HG03432 (cell line): ENCODE results near the gene TUBA4B.

Experiments
- ATAC-seq: cut with Tn5 transposase; IDR thresholded peaks from one replicate; pipeline ENCODE4 v1.9.1; 2021; ENCODE audit warnings: mild to moderate bottlenecking, moderate library complexity; ENCODE audit not compliant: unreplicated experiment

Gene TUBA4B

DNA sequence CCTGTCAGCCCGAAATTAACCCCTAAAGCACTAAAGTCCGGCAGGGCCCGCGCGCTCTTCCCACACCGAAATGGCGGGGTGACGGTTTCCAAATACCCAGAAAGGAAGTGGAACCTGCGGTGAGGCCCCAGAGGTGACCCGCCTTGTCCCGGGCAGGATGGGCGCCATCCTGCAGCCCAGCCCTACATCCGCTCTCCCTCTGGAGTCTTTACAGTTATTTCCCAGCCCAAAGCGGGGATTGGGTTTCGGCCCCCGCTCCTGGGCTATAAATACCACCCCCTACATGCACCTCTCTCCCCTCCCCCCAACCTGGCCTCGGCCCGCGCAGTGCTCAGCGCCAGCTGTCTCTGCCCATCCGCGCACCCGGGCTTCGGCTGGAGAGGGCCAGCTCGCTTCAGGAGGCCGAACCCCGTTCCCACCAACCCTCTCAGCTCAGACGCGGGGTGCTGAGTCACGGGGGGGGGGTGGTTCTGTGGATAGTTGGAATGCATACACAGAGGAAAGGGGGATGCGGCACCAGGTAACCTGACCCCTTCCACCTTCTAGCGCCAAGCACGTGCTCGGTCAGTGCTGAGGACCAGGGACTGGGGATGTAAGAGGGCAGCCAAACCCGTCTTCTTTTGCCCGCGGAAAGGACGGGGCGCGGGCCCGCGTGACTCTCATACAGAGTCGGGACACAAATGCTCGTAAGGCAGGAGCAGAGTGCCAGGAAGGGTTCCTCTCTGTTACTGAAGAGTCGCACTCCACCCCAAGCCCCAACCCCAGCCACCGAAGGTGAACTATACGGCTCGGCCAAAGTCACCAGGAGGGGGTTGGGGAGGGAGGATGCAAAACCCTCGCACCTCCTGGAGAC lies at the start of gene TUBA4B:
TUBA4B (plus strand) TSS at position 344 of the 853 bp plus-strand sequence; CDS start at position 509, 165 bp downstream.
- no peak for ATAC-seq

DNA sequence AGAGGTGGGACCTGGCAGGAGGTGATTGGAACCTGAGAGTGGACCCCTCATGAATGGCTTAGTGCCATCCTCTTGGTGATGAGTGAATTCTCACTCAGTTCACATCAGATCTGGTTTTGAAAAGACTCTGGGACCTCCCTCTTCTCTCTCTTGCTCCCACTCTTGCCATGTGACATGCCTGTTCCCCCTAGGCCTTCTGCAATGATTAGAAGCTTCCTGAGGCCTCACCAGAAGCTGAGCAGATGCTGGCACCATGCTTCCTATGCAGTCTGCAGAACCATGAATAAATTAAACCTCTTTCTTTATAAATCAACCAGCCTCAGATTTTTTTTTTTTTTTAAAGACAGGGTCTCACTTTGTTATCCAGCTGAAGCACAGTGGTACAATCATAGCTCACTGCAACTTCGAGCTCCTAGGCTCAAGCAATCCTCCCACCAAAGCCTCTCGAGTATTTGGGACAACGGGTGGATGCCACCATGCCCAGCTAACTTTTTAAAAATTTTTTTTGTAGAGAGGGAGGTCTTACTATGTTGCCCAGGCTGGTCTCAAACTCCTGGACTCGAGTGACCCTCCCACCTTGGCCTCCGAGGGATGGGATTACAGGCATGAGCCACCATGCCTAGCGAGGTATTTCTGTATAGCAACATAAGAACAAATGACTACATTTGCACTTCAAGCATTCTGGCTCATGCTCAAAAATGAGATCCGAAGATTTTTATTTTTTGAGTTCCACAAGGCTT lies 48.4 kb upstream of the TUBA4B start:
- no peak for ATAC-seq

DNA sequence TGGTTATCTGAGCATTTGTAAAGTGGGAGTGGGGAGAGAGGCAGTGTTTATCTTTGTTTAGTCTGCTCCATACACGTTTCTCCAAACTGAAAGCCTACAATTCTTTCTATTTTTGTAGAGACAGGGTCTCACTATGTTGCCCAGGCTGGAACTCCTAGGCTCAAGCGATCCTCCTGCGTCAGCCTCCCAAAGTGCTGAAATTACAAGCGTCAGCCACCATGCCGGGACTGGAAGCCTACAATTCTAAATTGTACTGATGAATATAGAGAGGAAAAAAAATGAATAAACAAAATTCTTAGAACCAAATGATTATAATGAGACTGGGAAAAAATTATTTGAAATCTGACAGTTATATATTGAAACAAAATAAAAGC lies 47.9 kb upstream of the TUBA4B start:
- ATAC-seq = no peak

DNA sequence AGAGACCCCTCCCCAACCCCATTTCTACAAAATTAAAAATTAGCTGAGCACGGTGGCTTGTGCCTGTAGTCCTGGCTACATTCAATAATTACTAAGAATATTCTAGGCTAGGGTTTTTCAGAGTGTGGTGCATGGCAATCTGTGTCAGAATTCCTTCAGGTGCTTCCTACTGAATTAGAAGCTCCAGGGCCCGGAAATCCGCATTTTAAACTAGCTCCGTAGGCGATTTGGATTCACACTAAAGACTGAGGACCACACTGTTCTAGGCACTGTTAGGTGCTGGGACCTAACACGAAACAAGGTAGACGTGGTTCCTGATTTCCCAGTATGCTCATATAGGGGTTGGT lies 47.1 kb upstream of the TUBA4B start:
- no peak for ATAC-seq

DNA sequence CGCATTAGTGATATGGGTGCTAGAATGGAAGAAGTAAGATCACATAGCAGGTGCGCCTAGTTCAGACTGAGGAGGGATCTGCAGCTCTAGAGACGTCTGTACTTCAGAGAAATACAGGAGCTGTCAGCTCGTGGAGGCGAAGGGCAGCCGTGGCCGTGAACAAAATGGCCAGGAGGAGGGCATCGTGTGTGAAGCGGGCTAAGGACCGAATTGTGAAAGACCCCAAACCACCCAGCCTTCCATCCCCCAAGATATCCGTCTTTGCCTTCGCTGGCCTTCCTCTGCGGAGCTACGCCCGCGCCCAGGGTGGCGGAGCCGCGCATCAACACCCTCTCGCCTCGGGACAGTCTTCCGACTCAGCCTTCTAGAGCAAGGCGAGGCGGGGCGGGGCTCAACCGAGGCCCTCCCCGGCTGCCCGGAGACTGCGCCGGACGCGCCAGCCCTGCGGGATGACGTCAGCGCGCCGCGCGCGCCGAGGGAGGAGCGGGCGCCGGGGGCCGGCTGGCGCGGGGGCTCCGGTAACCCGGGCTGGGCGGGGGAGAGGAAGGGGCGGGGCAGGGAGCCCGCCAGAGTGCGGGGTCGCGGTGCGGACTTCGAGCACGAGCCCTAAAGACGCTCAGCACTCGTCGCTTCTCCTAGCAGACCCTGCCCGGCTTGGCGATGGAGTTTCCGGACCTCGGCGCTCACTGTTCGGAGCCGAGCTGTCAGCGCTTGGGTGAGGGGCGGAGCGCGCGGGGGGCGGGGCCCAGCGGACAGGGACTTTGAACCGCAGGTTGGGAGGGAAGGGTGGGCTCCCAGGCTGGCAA lies 46.5 kb upstream of the TUBA4B start, which contains the start of gene ZFAND2B:
ZFAND2B (plus strand) TSS at position 455 of the 806 bp plus-strand sequence; CDS start at position 661, 206 bp downstream.
- peak; percentile 97 for ATAC-seq

DNA sequence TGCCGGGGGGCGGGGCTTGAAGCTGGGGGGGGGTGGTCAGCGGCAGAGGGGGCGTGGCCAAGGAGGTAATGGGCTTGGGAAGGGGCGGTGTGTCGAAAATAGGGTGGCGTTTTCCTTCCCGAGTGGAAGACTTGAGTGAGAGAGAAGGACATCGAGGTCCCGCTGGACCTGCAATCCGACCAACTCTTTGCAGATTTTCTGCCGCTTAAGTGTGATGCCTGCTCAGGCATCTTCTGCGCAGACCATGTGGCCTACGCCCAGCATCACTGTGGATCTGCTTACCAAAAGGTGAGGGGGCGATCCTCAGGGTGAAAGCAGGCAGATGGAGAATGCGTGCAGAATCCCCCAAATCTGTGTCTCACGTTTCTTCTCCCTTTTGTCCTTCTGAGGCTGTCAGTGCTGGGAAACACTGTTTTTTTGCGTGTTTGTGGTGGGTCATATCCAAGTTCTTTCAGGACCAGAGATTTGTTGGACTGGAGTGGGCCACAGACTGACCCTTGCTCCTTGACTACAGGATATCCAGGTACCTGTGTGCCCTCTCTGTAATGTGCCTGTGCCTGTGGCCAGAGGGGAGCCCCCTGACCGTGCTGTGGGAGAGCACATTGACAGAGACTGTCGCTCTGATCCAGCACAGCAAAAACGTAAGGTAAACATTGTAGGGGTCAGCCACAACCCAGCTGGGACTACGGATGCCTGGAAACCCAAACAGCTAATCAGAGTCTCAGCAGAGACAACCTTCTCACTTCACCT lies 45.7 kb upstream of the TUBA4B start:
- ATAC-seq = no peak

DNA sequence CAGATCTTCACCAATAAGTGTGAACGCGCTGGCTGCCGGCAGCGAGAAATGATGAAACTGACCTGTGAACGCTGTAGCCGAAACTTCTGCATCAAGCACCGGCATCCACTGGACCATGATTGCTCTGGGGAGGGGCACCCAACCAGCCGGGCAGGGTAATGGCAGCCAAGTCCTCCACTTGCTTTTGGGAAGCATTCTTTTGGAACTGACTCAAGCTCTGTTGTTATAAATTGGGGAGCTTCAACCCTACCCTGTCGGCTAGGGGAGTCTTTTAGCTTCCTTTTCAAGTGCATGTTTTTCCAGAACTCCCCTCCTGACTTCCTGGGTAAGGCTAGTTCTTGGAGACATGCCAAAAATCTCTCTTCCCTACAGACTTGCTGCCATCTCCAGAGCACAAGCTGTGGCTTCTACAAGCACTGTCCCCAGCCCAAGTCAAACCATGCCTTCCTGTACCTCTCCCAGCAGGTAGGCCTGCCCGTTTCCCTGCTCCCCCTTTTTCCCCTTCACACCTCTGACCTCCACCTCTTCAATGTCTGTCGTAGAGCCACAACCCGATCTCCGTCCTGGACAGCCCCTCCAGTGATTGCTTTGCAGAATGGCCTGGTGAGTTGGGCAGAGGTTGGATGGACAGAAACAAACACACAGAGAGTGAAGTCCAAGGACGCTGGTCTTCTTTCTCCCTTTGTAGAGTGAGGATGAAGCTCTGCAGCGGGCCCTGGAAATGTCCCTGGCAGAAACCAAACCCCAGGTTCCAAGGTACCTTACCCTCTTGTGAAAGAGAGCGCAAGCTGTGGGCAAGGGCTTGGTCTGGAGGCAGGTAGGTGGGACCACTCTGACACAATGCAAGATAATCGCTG lies 44.9 kb upstream of the TUBA4B start:
- ATAC-seq = no peak

DNA sequence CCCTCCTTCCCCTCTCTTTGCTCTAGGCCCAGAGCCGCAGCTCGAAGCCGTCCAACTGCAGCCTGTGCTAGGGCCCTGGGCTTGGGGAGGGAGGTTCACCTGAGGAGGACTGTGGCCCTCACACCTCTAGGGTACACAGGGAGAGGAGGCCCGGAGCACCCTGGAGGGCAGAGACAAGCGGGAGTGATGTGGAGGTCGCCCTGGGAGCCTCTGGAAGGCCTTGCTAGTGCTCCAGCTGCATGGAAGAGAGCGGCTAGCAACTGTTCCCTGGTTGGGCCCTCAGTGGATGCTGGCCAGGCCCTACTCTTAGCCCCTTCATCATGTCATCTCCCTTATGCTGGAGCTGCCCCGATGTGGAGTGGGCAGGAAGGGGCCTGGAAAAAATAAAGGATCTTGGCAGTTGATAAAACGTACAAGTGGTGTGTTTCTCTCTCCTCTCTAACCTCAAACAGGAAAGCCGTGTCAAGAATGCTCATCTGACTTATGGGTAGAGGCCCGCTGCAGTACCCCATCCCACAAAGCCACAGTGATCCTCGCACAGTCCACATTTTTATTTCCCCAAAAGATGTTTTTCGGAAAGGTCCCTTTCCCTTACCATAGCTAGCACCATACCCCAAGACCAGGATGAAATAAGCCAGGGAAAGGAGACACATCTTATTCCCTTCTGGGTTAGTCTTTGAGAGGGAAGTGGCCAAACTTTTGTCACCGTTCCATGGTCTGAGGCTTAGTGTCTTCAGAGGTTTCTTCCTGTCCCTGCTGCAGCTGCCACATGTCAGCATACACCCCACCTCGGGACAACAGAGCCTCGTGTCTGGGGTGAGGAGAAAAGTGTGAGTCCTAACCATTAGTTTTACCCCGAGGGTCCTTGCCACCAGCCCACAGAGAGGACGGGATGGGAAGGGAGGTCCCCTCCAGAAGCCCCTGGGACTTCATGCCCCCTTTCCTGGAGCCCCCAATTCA lies 43.5 kb upstream of the TUBA4B start:
- ATAC-seq = no peak

DNA sequence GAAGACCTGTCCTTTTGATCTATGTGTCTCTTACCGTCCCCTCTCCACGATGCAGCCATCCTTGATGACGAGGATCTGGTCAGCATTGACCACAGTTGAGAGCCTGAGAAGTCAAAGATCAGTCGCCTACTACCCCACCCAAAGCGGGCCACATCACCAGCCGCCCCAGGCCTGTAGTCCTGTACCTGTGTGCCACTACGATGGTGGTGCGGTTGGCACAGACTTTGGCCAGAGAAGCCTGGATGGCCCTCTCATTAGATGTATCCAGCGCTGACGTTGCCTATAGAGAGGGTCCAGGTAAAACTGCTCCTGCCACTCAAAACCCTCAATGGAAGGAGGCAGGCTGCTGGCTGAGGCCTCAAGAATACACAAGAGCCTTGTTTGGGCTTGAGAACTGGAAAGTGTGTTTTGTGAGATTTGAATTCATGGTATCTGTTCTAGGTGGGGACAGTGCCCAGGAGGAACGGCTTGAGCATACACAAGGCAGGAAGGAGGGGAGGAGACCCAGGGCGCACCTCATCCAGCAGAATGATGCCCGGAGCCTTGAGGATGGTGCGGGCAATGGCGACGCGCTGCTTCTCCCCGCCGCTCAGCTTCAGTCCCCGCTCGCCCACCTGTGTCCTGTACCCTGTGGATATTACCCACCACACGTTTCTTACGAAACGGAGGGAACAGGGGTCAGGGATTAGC lies 42.7 kb upstream of the TUBA4B start:
- ATAC-seq = no peak

DNA sequence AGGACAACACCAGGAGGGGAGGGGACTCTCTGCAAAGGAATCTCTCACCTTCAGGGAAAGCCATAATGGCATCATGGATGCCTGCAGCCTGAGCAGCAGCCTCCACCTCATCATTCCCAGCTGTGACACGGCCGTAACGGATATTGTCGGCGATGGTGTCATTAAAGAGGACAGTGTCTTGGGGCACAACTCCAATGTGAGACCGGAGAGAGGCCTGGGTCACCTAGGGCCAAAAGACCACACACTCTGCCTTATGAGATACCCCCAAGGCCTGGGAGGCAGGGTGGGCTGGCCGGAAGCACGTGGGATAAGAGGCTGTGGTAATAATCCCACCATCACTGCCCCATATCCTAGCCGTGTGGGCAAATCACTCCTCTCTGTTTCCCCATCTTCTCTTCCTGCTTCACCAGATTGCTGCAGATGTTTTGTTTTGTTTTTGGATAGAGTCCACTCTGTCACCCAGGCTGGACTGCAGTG lies 42.1 kb upstream of the TUBA4B start:
- no peak for ATAC-seq

DNA sequence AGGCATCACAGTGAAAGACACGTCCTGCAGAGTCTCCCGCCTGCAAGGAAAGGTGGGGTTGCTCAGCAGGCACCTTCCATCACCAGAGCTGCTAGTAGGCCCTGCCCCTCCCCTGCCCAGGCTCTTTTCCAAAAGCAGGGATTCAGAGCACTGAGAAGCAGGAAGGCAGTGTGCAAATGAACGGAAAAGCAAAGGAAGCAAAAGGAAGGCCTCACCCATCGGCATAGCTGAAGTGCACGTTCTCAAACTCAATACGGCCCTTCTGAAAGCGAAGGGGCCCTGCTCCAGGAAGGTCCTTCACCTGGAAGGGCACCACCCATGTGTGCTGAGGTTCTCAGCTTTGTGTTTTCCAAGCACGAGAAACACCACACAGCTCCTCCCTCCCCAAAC lies 40.0 kb upstream of the TUBA4B start:
- ATAC-seq = no peak

DNA sequence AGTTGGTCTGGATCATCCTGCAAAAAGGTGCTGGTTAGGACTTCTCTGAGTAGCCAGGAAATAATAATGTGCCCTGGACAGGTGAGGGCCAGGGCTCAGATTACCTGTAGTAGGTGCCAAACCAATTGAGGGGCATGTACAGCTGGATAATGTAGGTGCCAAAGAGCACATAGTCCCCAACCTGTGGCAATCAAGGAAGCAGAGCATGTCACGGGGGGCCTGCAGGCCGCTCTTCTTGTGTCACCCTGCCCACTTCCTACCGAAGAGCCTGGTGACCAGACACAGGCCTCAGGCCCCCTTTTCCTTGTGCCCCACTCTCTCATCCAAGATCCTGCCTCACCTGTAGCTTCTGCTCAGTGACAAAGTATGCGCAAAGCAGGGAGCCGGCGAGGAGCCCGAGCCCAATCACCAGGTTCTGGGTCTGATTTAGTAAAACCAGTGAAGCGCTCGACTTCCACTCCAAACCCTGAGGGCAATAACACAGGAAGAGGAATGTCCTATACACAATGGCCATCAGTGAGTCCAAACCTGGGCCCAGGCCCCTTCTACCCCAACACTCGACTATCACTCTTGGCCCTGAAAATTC lies 39.5 kb upstream of the TUBA4B start:
- no peak for ATAC-seq

DNA sequence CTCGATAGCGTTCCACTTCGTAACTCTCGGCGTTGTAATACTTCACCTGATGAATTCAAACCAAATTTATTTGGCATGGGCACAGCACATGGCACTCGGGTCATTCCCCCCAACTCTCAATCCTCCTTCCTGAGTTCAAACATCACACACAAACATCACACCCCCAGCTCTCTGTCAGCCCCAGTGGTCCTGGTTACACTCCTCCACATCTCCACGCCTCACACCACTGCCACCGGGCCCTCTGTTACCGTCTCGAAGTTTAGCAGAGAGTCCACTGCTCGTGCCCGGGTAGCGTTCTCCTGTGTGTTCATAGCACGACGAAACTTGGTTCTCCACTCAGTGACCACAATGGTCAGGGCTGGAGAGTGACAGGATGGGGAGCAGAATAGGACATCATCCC lies 38.9 kb upstream of the TUBA4B start:
- no peak for ATAC-seq

DNA sequence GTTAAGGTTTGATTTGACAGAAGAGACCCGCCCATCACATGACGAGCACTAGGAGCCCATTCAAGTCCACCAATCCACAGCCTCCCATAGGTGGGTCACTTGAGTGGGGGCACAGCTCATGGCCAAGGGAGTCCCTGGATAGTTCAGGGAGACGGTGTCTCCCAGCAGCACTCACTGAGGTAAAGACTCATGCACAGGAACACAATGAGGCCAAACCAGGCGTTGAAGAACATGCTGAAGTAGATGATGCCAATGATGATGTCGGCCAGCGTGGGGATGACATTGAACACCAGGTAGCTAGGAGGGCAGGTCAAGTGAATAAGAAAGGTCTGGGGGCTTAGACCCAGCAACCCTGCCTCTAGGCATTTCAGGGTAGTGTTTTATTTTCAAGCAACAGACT lies 38.3 kb upstream of the TUBA4B start:
- ATAC-seq = no peak

DNA sequence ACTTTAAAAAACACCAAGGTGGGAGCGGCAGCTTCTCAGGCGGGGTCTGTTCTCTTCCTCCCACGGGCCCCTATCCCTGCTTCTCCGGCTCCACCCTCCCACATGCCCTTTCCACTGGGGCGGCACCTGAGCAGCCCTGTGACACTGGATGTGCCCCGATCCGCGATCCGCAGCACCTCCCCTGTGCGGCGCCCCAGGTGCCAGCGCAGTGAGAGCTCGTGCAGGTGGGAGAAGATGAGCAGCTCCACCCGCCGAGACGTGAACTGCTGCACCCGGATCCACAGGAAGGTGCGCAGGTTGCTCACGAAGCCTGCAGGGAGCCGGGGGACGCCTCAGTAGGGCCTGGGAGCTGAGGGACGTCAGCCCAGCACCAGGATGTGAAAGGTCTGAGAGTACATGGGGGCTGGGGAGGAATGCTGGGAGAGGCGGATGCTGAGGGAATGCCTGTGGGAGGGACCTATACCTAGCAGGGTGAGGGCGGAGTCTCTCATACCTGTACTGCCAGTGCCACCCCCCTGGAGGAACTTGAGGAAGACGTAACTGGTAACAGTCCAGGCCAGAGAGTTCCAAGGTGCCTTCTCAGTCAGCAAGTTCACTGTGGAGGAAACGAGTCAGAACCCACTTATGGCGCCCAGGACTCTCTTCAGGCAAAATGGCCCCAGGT lies 37.0 kb upstream of the TUBA4B start:
- no peak for ATAC-seq

DNA sequence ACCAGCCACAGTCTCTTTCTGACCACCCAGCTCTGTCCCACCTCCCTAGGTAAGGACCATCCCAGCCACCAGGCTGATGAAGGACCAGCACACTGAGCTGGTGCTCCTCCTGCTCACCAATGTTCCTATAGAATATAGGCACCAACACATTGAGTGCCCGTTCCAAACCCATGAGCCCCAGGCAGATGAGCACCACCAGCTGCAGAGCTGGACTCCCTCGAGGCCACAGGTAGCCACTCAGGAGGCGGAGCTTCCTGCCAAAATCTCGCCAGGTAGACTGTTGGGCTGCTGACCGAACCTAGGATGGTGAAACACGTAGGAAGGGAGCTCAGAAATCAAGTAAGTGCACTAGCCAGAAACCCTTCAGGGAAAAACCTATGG lies 36.5 kb upstream of the TUBA4B start:
- no peak for ATAC-seq

DNA sequence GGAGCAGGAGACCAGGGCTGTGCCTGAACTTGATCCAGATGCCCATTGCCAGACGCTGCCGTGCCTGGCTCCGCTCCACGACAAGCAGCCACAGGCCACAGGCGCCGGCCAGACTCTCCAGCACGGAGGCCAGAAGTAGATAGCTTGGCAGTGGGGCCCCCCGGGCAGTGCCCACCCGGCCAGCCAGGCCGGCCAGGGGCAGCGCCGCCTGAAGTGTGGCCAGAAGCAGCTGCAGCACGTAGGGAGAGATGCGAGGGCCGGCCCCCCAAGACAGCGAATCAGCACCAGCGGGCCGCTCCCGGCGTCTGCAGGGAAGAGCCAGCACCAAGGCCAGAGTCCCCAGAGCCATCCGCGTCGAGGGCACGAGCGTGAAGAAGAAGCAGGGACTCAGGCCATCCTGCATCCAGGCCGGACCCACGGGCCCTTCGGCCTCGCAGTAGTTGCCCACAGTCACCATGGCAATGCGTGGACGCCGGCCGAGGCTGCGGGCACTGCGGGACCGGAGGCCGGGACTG lies 34.8 kb upstream of the TUBA4B start:
- ATAC-seq = no peak
